OCI-LY7 (cell line): ENCODE results near the gene ISG15. TPM values are rescaled to one million over a fixed set of nuclear protein-coding genes. Genes with fewer than 3 reads are reported as not detected.
"Not testable (repeated sequence)": the region's sequence is repeated elsewhere in the genome, so short reads cannot be mapped to it uniquely, and the experiment has no call there.

Experiments used
- BruUV-seq: library from RNA; stranded (reverse); fragments of 400-500 nt; replicated peaks from 2 replicates; lab custom pipeline; 2021; lab: Mats Ljungman, UMichigan
- CTCF ChIA-PET: fragments of 300-600 bp; sonication (Branson Sonifier 250); formaldehyde crosslinking; loops from one replicate; lab custom pipeline; 2022; ENCODE audit warnings: antibody characterized with exemption; ENCODE audit not compliant: unreplicated experiment; lab: Charles Lee
- POLR2A ChIA-PET: fragments of 300-600 bp; sonication (Branson Sonifier 250); formaldehyde crosslinking; loops from one replicate; lab custom pipeline; 2022; ENCODE audit warnings: antibody characterized with exemption; lab: Charles Lee
- DNase-seq: peaks from one replicate; pipeline ENCODE4 v3.0.0-alpha.2; 2015; ENCODE audit warnings: low spot score
- H2AFZ ChIP-seq: fragments of 200-600 bp; sonication (generic), shearing (Covaris generic); 2 replicates; pipeline ENCODE4 v1.6.1; 2014; ENCODE audit warnings: mild to moderate bottlenecking, antibody characterized with exemption, low read length, moderate library complexity
- H3K27ac ChIP-seq: fragments of 200-600 bp; sonication (generic); 2 replicates; pipeline ENCODE4 v1.5.1; 2014; ENCODE audit warnings: mixed run types, low read depth, mild to moderate bottlenecking, moderate library complexity, low read length, inconsistent platforms; ENCODE audit not compliant: poor library complexity, severe bottlenecking
- H3K36me3 ChIP-seq: fragments of 200-600 bp; sonication (generic); 2 replicates; pipeline ENCODE4 v1.6.1; 2014; ENCODE audit warnings: mild to moderate bottlenecking, antibody characterized with exemption, low read length, moderate library complexity, mixed read lengths; ENCODE audit not compliant: insufficient read depth
- H3K4me1 ChIP-seq: fragments of 200-600 bp; sonication (generic); 2 replicates; pipeline ENCODE4 v1.5.1; 2014; ENCODE audit warnings: mild to moderate bottlenecking, low read length; ENCODE audit not compliant: insufficient read depth, poor library complexity, severe bottlenecking
- H3K4me2 ChIP-seq: fragments of 200-600 bp; sonication (generic); 2 replicates; pipeline ENCODE4 v1.6.1; 2014; ENCODE audit warnings: mild to moderate bottlenecking, low read length
- H3K4me3 ChIP-seq: fragments of 200-600 bp; sonication (generic); 2 replicates; pipeline ENCODE4 v1.5.1; 2014; ENCODE audit warnings: mild to moderate bottlenecking, low read depth, low read length; ENCODE audit not compliant: poor library complexity, severe bottlenecking
- H3K79me2 ChIP-seq: fragments of 200-600 bp; sonication (generic); 2 replicates; pipeline ENCODE4 v1.6.1; 2016; ENCODE audit warnings: low read depth, mild to moderate bottlenecking, low read length, moderate library complexity, mixed read lengths; ENCODE audit not compliant: insufficient read depth
- H3K9me2 ChIP-seq: fragments of 200-600 bp; sonication (generic); 2 replicates; pipeline ENCODE4 v1.6.1; 2016; ENCODE audit warnings: mild to moderate bottlenecking, low read length, mixed read lengths; ENCODE audit not compliant: insufficient read depth
- H3K9me3 ChIP-seq: fragments of 200-600 bp; sonication (generic); 2 replicates; pipeline ENCODE4 v1.6.1; 2014; ENCODE audit warnings: mild to moderate bottlenecking, mixed run types, low read length, mixed read lengths
- H4K20me1 ChIP-seq: fragments of 200-600 bp; sonication (generic); 2 replicates; pipeline ENCODE4 v1.6.1; 2014; ENCODE audit warnings: mild to moderate bottlenecking, antibody characterized with exemption, low read length, moderate library complexity, mixed read lengths; ENCODE audit not compliant: insufficient read depth
- EZH2phosphoT487 ChIP-seq: fragments of 200-600 bp; sonication (generic); IDR thresholded peaks from 2 replicates; pipeline ENCODE4 v1.6.1; 2018; ENCODE audit warnings: low read depth, borderline replicate concordance, mild to moderate bottlenecking, mixed run types, antibody characterized with exemption, low read length, moderate library complexity, mixed read lengths
- intact Hi-C: fragments of 100-400 bp; cut with micrococcal nuclease; formaldehyde crosslinking; loops from one replicate; pipeline ENCODE4 v1.10.0; 2022; ENCODE audit not compliant: unreplicated experiment
- total RNA-seq, 2 experiments: library from RNA; depleted of rRNA in 1 of 2; stranded (reverse); fragments of >200 nt in 1 of 2; shearing (Covaris generic) in 1 of 2; gene quantifications; 2 replicates each; pipeline ENCODE4 v1.2.3, GENCODE V29; 2014 to 2022
- TF ChIP-seq, protein P1 (sequence below): fragments of 200-600 bp; sonication (generic); conservative IDR thresholded peaks from 2 replicates; pipeline ENCODE4 v1.5.1; 2014; ENCODE audit warnings: mild to moderate bottlenecking, antibody characterized with exemption, low read length, moderate library complexity, mixed read lengths

Gene ISG15
- total RNA-seq, 2 experiments from 2014 or later = 65.4 to 110 TPM

DNA sequence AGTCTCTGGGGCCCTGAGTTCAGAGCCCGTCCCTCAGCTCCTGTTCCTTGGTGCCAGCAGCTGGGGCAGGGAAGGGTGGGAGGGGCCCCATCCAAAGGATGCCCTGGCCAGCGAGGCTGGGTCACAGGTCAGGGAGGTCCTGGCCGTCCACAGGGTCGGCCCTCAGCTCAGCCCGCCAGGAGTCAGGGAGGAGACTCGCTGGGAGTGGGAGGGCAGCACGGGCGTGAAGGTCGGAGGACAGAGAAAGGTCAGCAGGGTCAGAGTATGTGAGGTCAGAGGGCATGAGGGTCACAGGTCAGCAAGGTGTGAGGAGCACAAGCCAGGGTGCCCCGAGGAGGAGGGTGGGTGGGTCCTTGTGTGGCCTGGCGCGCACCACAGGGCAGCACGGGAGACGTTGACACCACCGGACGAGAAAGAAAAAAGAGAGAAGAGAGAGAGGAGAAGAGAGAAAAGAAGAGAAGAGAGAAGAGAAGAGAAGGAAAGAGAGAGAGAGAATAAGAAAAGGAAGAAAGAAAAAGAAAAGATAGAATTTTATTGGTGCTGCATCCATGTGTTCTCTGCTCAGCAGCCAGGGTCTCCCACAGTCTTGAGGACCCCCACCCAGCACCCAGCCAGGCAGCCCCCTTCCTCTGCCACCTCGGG, 38.5 kb upstream of the ISG15 start:
- no peak for DNase-seq
- Histone ChIP-seq H3K27ac (no peak overlapping the region), H2AFZ (no peak overlapping the region), H3K9me2 (no peaks in the 10 kb centered on the region), H3K36me3 (no peaks in the 10 kb centered on the region), H3K4me1 (no peaks in the 10 kb centered on the region), H3K79me2 (no peaks in the 10 kb centered on the region), H3K9me3 (no peaks in the 10 kb centered on the region), H3K4me3 (no peak overlapping the region), H4K20me1 (no peaks in the 10 kb centered on the region; the same call in 1 of the 2 replicates), H3K4me2 (no peak overlapping the region)
- POLR2A ChIA-PET = no interaction called here
- intact Hi-C loops = no loop called here
- BruUV-seq = no TSS peak
- TF ChIP-seq, protein P1, sequence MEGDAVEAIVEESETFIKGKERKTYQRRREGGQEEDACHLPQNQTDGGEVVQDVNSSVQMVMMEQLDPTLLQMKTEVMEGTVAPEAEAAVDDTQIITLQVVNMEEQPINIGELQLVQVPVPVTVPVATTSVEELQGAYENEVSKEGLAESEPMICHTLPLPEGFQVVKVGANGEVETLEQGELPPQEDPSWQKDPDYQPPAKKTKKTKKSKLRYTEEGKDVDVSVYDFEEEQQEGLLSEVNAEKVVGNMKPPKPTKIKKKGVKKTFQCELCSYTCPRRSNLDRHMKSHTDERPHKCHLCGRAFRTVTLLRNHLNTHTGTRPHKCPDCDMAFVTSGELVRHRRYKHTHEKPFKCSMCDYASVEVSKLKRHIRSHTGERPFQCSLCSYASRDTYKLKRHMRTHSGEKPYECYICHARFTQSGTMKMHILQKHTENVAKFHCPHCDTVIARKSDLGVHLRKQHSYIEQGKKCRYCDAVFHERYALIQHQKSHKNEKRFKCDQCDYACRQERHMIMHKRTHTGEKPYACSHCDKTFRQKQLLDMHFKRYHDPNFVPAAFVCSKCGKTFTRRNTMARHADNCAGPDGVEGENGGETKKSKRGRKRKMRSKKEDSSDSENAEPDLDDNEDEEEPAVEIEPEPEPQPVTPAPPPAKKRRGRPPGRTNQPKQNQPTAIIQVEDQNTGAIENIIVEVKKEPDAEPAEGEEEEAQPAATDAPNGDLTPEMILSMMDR = no peak
- TF ChIP-seq EZH2phosphoT487 = no peak
- CTCF ChIA-PET = interaction anchor here (0.6 kb wide), 1 partner anchor 16 kb away, joined by 3 read pairs; the partner anchor contains the start of gene NOC2L

DNA sequence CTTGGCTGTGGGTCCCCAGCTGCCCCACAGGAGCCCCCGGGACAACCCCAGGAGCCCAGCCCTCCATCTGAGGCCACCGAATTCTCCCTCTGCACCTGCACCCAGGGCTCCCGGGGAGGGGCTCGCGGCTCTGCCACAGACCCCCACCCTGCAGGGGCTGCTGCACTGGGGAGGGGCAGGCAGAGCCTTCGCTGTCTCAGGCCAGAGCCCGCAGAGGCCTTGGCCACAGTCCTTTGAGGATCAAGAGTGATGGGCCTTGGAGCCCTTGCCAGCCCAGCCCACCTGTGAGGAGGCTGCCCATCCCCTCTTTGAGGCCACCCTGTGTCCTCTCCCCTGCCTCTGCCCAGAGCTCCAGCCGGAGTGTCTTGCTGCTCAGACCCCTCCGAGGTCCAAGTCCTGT, 37.9 kb upstream of the ISG15 start:
- TF ChIP-seq EZH2phosphoT487 = no peak
- TF ChIP-seq, protein P1 = no peak
- H3K27ac ChIP-seq = no peak overlapping the region
- no peak overlapping the region for H3K4me3 ChIP-seq
- no peaks in the 10 kb centered on the region for H3K9me3 ChIP-seq
- intact Hi-C loops = no loop called here
- no peaks in the 10 kb centered on the region for H3K36me3 ChIP-seq
- POLR2A ChIA-PET = no interaction called here
- no peak overlapping the region for H2AFZ ChIP-seq
- H3K4me2 ChIP-seq = no peak overlapping the region
- no peaks in the 10 kb centered on the region for H3K9me2 ChIP-seq
- CTCF ChIA-PET = no interaction called here
- no peaks in the 10 kb centered on the region for H3K4me1 ChIP-seq
- no TSS peak for BruUV-seq
- no peaks in the 10 kb centered on the region for H3K79me2 ChIP-seq
- no peaks in the 10 kb centered on the region; the same call in 1 of the 2 replicates for H4K20me1 ChIP-seq
- DNase-seq = no peak

DNA sequence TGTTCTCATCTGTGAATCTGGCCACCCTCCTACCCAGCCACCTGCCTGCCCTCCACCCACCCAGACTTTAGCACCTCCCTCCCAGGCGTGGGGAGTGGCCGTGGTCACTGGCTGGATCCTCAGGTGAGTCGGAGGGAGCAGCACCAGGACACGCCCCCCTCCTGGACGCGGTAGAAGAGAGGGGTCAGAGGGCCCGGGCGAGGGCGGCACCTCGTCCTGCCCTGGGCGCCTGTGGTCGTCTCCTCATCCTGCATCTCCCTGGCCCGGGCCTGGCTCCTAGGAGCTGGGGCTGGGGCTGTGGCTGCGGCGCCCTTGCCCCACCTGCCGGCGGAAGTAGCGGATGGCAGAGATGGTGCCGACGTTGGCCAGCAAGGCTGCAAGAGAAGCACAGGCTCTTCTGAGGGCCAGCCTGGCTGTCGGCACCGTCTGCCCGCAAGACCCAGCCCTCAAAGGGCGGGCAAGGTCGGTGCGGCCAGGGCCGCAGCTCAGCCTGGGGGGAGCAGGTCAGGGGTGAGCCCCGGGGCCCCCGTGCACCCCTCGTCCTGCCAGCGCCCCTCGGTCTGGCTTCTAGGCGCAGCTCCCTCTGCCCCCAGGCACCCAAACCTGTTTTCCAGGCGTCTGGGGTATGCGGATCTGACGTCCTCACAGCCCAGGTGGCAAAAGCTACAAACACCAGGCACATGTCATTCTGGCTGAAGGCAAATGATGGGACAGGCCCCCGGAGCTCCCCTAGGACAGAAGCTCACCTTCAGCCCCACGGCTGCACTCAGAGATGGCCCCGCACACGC, 37.2 kb upstream of the ISG15 start:
- Histone ChIP-seq H3K4me2 (no peak overlapping the region), H3K36me3 (no peaks in the 10 kb centered on the region), H3K27ac (no peak overlapping the region), H4K20me1 (no peaks in the 10 kb centered on the region; the same call in 1 of the 2 replicates), H3K9me2 (no peaks in the 10 kb centered on the region), H3K9me3 (no peaks in the 10 kb centered on the region), H3K4me1 (no peaks in the 10 kb centered on the region), H3K79me2 (no peaks in the 10 kb centered on the region), H2AFZ (no peak overlapping the region), H3K4me3 (no peak overlapping the region)
- no peak for TF ChIP-seq EZH2phosphoT487
- TF ChIP-seq, protein P1 = peak; percentile 68
- peak; percentile 58 for DNase-seq
- CTCF ChIA-PET = no interaction called here
- POLR2A ChIA-PET = no interaction called here
- intact Hi-C loops = loop anchor here (1.0 kb wide), 1 partner anchor 72 kb away; no protein-coding TSS in a partner anchor
- BruUV-seq = no TSS peak

DNA sequence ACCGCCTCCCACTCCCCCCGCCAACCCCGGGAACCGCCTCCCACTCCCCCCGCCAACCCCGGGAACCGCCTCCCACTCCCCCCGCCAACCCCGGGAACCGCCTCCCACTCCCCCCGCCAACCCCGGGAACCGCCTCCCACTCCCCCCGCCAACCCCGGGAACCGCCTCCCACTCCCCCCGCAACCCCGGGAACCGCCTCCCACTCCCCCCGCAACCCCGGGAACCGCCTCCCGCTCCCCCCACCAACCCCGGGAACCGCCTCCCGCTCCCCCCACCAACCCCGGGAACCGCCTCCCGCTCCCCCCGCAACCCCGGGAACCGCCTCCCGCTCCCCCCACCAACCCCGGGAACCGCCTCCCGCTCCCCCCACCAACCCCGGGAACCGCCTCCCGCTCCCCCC, 36.5 kb upstream of the ISG15 start:
- H2AFZ ChIP-seq, H3K9me3 ChIP-seq, H3K4me3 ChIP-seq, CTCF ChIA-PET, H3K4me1 ChIP-seq, H3K36me3 ChIP-seq, H3K27ac ChIP-seq, H3K4me2 ChIP-seq, POLR2A ChIA-PET, H3K9me2 ChIP-seq, H3K79me2 ChIP-seq, DNase-seq, H4K20me1 ChIP-seq, BruUV-seq: not testable (repeated sequence)
- intact Hi-C loops = loop anchor here (1.0 kb wide), 1 partner anchor 72 kb away; no protein-coding TSS in a partner anchor
